HepG2 (cell line): ENCODE measurements around the gene SDHAF3. TPM values are rescaled to one million over a fixed set of nuclear protein-coding genes. Genes with fewer than 3 reads are reported as not detected.

ENCODE experiments used
- ATF3 ChIP-seq: sonication (generic); formaldehyde crosslinking; IDR thresholded peaks from 2 replicates; pipeline ENCODE4 v1.4.0; 2020; ENCODE audit warnings: missing genetic modification reagents
- BRD4 ChIP-seq: sonication (generic); formaldehyde crosslinking; IDR thresholded peaks from 2 replicates; pipeline ENCODE4 v1.4.0; 2020; ENCODE audit warnings: missing genetic modification reagents
- E2F1 ChIP-seq: sonication (generic); formaldehyde crosslinking; IDR thresholded peaks from 2 replicates; pipeline ENCODE4 v1.5.0; 2020; ENCODE audit warnings: missing genetic modification reagents
- ETV6 ChIP-seq: sonication (generic); formaldehyde crosslinking; conservative IDR thresholded peaks from 2 replicates; pipeline ENCODE4 v1.4.0; 2020; ENCODE audit warnings: missing genetic modification reagents
- FOSL2 ChIP-seq: sonication (generic); formaldehyde crosslinking; IDR thresholded peaks from 2 replicates; pipeline ENCODE4 v1.4.0; 2020; ENCODE audit warnings: missing genetic modification reagents
- FOXA3 ChIP-seq: IDR thresholded peaks from 2 replicates; pipeline ENCODE4 v1.6.1; 2016; ENCODE audit warnings: missing genetic modification reagents, missing compliant biosample characterization
- GTF3A ChIP-seq: sonication (generic); formaldehyde crosslinking; conservative IDR thresholded peaks from 2 replicates; pipeline ENCODE4 v1.4.0; 2020; ENCODE audit warnings: mild to moderate bottlenecking, missing genetic modification reagents
- HMG20B ChIP-seq: conservative IDR thresholded peaks from 2 replicates; pipeline ENCODE4 v1.6.1; 2016; ENCODE audit warnings: missing genetic modification reagents, missing compliant biosample characterization
- KDM6A ChIP-seq: IDR thresholded peaks from 2 replicates; pipeline ENCODE4 v1.6.1; 2016; ENCODE audit warnings: low read depth
- MAFG ChIP-seq: sonication (generic); formaldehyde crosslinking; IDR thresholded peaks from 2 replicates; pipeline ENCODE4 v1.5.1; 2020; ENCODE audit warnings: mild to moderate bottlenecking, missing genetic modification reagents
- MTA1 ChIP-seq: sonication (generic); formaldehyde crosslinking; IDR thresholded peaks from 2 replicates; pipeline ENCODE4 v1.4.0; 2020; ENCODE audit warnings: missing genetic modification reagents, mild to moderate bottlenecking, borderline replicate concordance
- NKX3-1 ChIP-seq: sonication (generic); formaldehyde crosslinking; IDR thresholded peaks from 2 replicates; pipeline ENCODE4 v1.5.0; 2020; ENCODE audit warnings: missing genetic modification reagents
- PCBP2 ChIP-seq: fragments of 200-400 bp; formaldehyde crosslinking; optimal IDR thresholded peaks from 2 replicates; pipeline ENCODE3; 2018; ENCODE audit warnings: low read length, low read depth; ENCODE audit not compliant: poor library complexity, severe bottlenecking
- RAD21 ChIP-seq: fragments of 450-650 bp; formaldehyde crosslinking; IDR thresholded peaks from 2 replicates; pipeline ENCODE4 v1.5.0; 2020; ENCODE audit warnings: mild to moderate bottlenecking
- STAG1 ChIP-seq: sonication (generic); formaldehyde crosslinking; IDR thresholded peaks from 2 replicates; pipeline ENCODE4 v1.4.0; 2020; ENCODE audit warnings: missing genetic modification reagents
- TFDP2 ChIP-seq: sonication (generic); formaldehyde crosslinking; IDR thresholded peaks from 2 replicates; pipeline ENCODE4 v1.4.0; 2020; ENCODE audit warnings: missing genetic modification reagents
- YEATS4 ChIP-seq: sonication (generic); formaldehyde crosslinking; IDR thresholded peaks from 2 replicates; pipeline ENCODE4 v1.4.0; 2020; ENCODE audit warnings: missing genetic modification reagents, borderline replicate concordance
- ZFP90 ChIP-seq: sonication (generic); formaldehyde crosslinking; IDR thresholded peaks from 2 replicates; pipeline ENCODE4 v1.8.0; 2022; ENCODE audit warnings: missing genetic modification reagents, mild to moderate bottlenecking, inconsistent platforms, borderline replicate concordance
- ZNF501 ChIP-seq: sonication (generic); formaldehyde crosslinking; IDR thresholded peaks from 2 replicates; pipeline ENCODE4 v1.5.1; 2020; ENCODE audit warnings: mild to moderate bottlenecking, moderate library complexity, missing genetic modification reagents
- ZNF639 ChIP-seq: conservative IDR thresholded peaks from 2 replicates; pipeline ENCODE4 v1.6.1; 2018; ENCODE audit warnings: missing genetic modification reagents
- ZNF687 ChIP-seq: sonication (generic); formaldehyde crosslinking; IDR thresholded peaks from 2 replicates; pipeline ENCODE4 v1.5.1; 2020; ENCODE audit warnings: mild to moderate bottlenecking, missing genetic modification reagents, moderate library complexity
- polyA plus RNA-seq, 8 experiments: library from polyadenylated mRNA; depleted of rRNA in 3 of 8; stranded (reverse) in 7 of 8; unstranded in 1 of 8; fragments of >200 nt; fragmentation: Illumina TruSeq in 4 of 8; extraction: Trizol in 4 of 8; gene quantifications; 2 replicates each; pipeline versions ENCODE4 v1.2.1 to v1.2.3, GENCODE V29; 2011 to 2016; ENCODE audit warnings: low read depth in 4 of 8, missing spikeins in 1 of 8, mixed read lengths in 1 of 8; ENCODE audit not compliant: insufficient read depth in 1 of 8
- total RNA-seq, 5 experiments: library from RNA; depleted of rRNA; stranded (reverse); fragments of >200 nt; fragmentation: Illumina TruSeq; extraction: Trizol; gene quantifications; 2 replicates each; pipeline ENCODE4 v1.2.3, GENCODE V29; 2016; ENCODE audit warnings: low read depth in 1 of 5
- TF ChIP-seq, protein P1 (sequence below): sonication (generic); formaldehyde crosslinking; IDR thresholded peaks from 2 replicates; pipeline ENCODE4 v1.5.0; 2020; ENCODE audit warnings: mild to moderate bottlenecking, low read depth, missing genetic modification reagents, borderline replicate concordance

SDHAF3 gene
- total and polyA plus RNA-seq, 2 of the 13 experiments (the other 11 are each of a cell fraction or from before 2014, with no cell fraction given), result 15.2 to 32.6 TPM

DNA sequence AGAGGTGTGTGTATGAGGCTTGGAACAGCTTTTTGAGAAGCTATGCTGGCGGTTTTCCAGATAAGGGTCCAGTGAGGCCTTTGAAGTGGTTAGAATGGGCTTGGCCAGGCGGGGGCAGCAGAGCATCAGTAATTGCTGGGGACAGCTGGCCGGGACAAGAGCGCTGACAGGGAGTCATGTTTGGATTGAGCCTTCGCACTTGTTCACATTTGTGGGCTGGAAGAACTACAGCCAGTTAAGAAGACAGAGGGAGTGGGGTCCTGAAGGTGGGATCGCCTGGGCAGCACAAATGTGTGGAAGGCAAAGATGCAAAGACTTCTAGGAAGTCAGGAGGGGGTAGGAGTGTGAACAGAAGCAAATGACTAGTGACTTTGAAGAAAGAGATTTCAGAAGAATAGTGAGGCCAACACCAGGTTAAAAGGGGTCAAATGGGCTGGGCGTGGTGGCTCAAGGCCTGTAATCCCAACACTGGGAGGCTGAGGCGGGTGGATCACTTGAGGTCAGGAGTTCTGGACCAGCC is 12.7 kb upstream of the SDHAF3 start (continued):
- TF ChIP-seq E2F1 (CRISPR knock-in tag) (no peak), KDM6A (CRISPR knock-in tag) (no peak), PCBP2 (no peak), GTF3A (no peak), FOSL2 (CRISPR knock-in tag) (0 out of 2 replicates have a peak, but pooled peaks have one; percentile 10), ATF3 (CRISPR knock-in tag) (no peak), MAFG (no peak), ETV6 (no peak), YEATS4 (no peak), TFDP2 (CRISPR knock-in tag) (no peak), ZFP90 (CRISPR knock-in tag) (no peak), MTA1 (CRISPR knock-in tag) (no peak), HMG20B (CRISPR knock-in tag) (no peak), STAG1 (CRISPR knock-in tag) (peak; percentile 97), ZNF687 (CRISPR knock-in tag) (no peak), RAD21 (CRISPR knock-in tag) (peak; percentile 85), FOXA3 (CRISPR knock-in tag) (no peak), NKX3-1 (CRISPR knock-in tag) (no peak), ZNF501 (CRISPR knock-in tag) (0 out of 2 replicates have a peak, but pooled peaks have one; percentile 23), BRD4 (CRISPR knock-in tag) (no peak), ZNF639 (CRISPR knock-in tag) (no peak)
- TF ChIP-seq, protein P1, sequence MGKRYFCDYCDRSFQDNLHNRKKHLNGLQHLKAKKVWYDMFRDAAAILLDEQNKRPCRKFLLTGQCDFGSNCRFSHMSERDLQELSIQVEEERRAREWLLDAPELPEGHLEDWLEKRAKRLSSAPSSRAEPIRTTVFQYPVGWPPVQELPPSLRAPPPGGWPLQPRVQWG, result no peak
